GM12878 (cell line): ENCODE data around the gene CAMK2G. TPM values are rescaled to one million over a fixed set of nuclear protein-coding genes. Genes with fewer than 3 reads are reported as not detected.

Experiments
- ATAC-seq: fragments of 200-7000 bp; cut with Tn5 transposase; 3 replicates; pipeline ENCODE4 v1.9.1; 2020; ENCODE audit warnings: mild to moderate bottlenecking, moderate library complexity
- BruUV-seq: library from RNA; stranded (reverse); fragments of 400-500 nt; replicated peaks from 2 replicates; lab custom pipeline; 2021; lab: Mats Ljungman, UMichigan
- CTCF ChIA-PET: fragments of 300-600 bp; sonication (Branson Sonifier 250); formaldehyde crosslinking; extraction: SDS; loops from one replicate; lab custom pipeline; 2021; ENCODE audit warnings: inconsistent platforms; lab: Yijun Ruan, JAX
- POLR2A ChIA-PET: fragments of 350-600 bp; formaldehyde crosslinking; extraction: SDS; loops from one replicate; lab custom pipeline; 2021; ENCODE audit warnings: inconsistent platforms; lab: Charles Lee
- RAD21 ChIA-PET: fragments of 300-600 bp; sonication (Branson Sonifier 250); formaldehyde crosslinking; loops from one replicate; lab custom pipeline; 2023; ENCODE audit warnings: antibody characterized with exemption; ENCODE audit not compliant: unreplicated experiment; lab: Charles Lee
- SMC1A ChIA-PET: fragments of 300-600 bp; sonication (Branson Sonifier 250); formaldehyde crosslinking; loops from one replicate; lab custom pipeline; 2023; ENCODE audit not compliant: unreplicated experiment, uncharacterized antibody; lab: Charles Lee
- DNase-seq: peaks from one replicate; pipeline ENCODE4 v3.0.0-alpha.2; 2011; ENCODE audit warnings: low read depth, low spot score
- FAIRE-seq: peaks from 3 replicates; lab custom pipeline; 2011; peaks lifted over from hg19 to GRCh38; lab: Jason Lieb, UNC
- H2AFZ ChIP-seq: 2 replicates; pipeline ENCODE4 v1.6.0; 2011; ENCODE audit warnings: low read depth, low read length, control low read depth; ENCODE audit not compliant: control insufficient read depth
- H3K27ac ChIP-seq: 2 replicates; pipeline ENCODE4 v1.5.1; 2011; ENCODE audit warnings: control low read depth; ENCODE audit not compliant: control insufficient read depth, insufficient read depth
- H3K27me3 ChIP-seq, 2 experiments: replicated peaks in 1 of 2; 2 replicates each; pipeline versions ENCODE4 v1.6.0 to v1.6.1; 2011; ENCODE audit warnings: low read length in 1 of 2; ENCODE audit not compliant: control insufficient read depth in 2 of 2, insufficient read depth in 2 of 2
- H3K36me3 ChIP-seq, 2 experiments: 2 replicates each; pipeline ENCODE4 v1.5.1; 2011; ENCODE audit warnings: low read length in 1 of 2; ENCODE audit not compliant: control insufficient read depth in 2 of 2, insufficient read depth in 2 of 2
- H3K4me1 ChIP-seq: 2 replicates; pipeline ENCODE4 v1.6.1; 2011; ENCODE audit warnings: mild to moderate bottlenecking, low read length, moderate library complexity, mixed read lengths; ENCODE audit not compliant: control insufficient read depth, insufficient read depth
- H3K4me2 ChIP-seq: 2 replicates; pipeline ENCODE4 v1.6.0; 2011; ENCODE audit warnings: control low read depth; ENCODE audit not compliant: control insufficient read depth, insufficient read depth
- H3K4me3 ChIP-seq: fragments of 200-600 bp; sonication (generic); 2 replicates; pipeline ENCODE4 v1.5.1; 2016
- H3K79me2 ChIP-seq: 2 replicates; pipeline ENCODE4 v1.6.0; 2011; ENCODE audit warnings: low read length; ENCODE audit not compliant: control insufficient read depth, insufficient read depth
- H3K9ac ChIP-seq: 2 replicates; pipeline ENCODE4 v1.8.0; 2011; ENCODE audit warnings: low read length, control low read depth, mixed read lengths; ENCODE audit not compliant: control insufficient read depth, insufficient read depth
- H3K9me3 ChIP-seq: replicated peaks from 3 replicates; pipeline ENCODE4 v1.5.1; 2011; ENCODE audit warnings: mild to moderate bottlenecking, low read length; ENCODE audit not compliant: control insufficient read depth, insufficient read depth
- H4K20me1 ChIP-seq: 2 replicates; pipeline ENCODE4 v1.6.0; 2011; ENCODE audit not compliant: control insufficient read depth, insufficient read depth
- CHD1 ChIP-seq: IDR thresholded peaks from 2 replicates; pipeline ENCODE4 v1.6.1; 2012; ENCODE audit warnings: low read depth, low read length, improper control_type of control experiment
- HDGF ChIP-seq: fragments of 450-650 bp; IDR thresholded peaks from 2 replicates; pipeline ENCODE4 v1.6.1; 2016; ENCODE audit warnings: antibody characterized with exemption
- RAD21 ChIP-seq: IDR thresholded peaks from 2 replicates; pipeline ENCODE4 v1.6.1; 2011; ENCODE audit warnings: mild to moderate bottlenecking, low read depth, low read length, moderate library complexity; ENCODE audit not compliant: insufficient read depth
- SREBF1 ChIP-seq: IDR thresholded peaks from 2 replicates; pipeline ENCODE4 v1.6.1; 2012; ENCODE audit warnings: mild to moderate bottlenecking, low read length
- TARDBP ChIP-seq: IDR thresholded peaks from 2 replicates; pipeline ENCODE4 v1.6.1; 2016; ENCODE audit warnings: borderline replicate concordance
- TCF3 ChIP-seq: IDR thresholded peaks from 2 replicates; pipeline ENCODE4 v1.6.1; 2012; ENCODE audit warnings: low read depth, mild to moderate bottlenecking, low read length, borderline replicate concordance; ENCODE audit not compliant: insufficient read depth
- ZNF217 ChIP-seq: fragments of 450-650 bp; IDR thresholded peaks from 2 replicates; pipeline ENCODE4 v1.6.1; 2017; ENCODE audit warnings: antibody characterized with exemption, mild to moderate bottlenecking
- WGBS: methylation state at CpG from one replicate; pipeline ENCODE4 v1.1.6; 2016; ENCODE audit warnings: low lambda C conversion rate; ENCODE audit not compliant: insufficient replicate concordance, insufficient coverage; ENCODE audit errors: missing lambda C conversion rate; 5-methylcytosine and 5-hydroxymethylcytosine counted together
- in situ Hi-C: fragments of 300-500 bp; cut with MboI; formaldehyde crosslinking; loops from 9 replicates; pipeline ENCODE4 v1.14.3; 2018; ENCODE audit warnings: mixed read lengths
- intact Hi-C: fragments of 100-400 bp; cut with micrococcal nuclease; formaldehyde crosslinking; loops from one replicate; pipeline ENCODE4 v1.14.2; 2022; ENCODE audit not compliant: unreplicated experiment
- polyA plus RNA-seq, 11 experiments: library from polyadenylated mRNA; depleted of rRNA in 4 of 11; unstranded in 6 of 11; stranded (reverse) in 5 of 11; fragments of >200 nt; fragmentation: Nextera tagmentation in 4 of 11; fragmentation: Illumina TruSeq in 1 of 11; extraction: Ambion mirVana in 4 of 11; extraction: Trizol in 1 of 11; gene quantifications; 1 replicate in 1 of 11; 2 replicates in 10 of 11; pipeline versions ENCODE4 v1.2.1 to v1.2.3, GENCODE V29; 2011 to 2016; ENCODE audit warnings: inconsistent platforms in 2 of 11, missing spikeins in 2 of 11, low read depth in 1 of 11
- total RNA-seq, 4 experiments: library from RNA; depleted of rRNA in 3 of 4; stranded (reverse); fragments of >200 nt in 3 of 4; fragmentation: Illumina TruSeq in 1 of 4; extraction: Trizol in 1 of 4; gene quantifications; 2 replicates each; pipeline versions ENCODE4 v1.2.1 to v1.2.3, GENCODE V29; 2013 to 2021
- TF ChIP-seq, protein P1 (sequence below): fragments of 450-650 bp; formaldehyde crosslinking; IDR thresholded peaks from 2 replicates; pipeline ENCODE4 v1.5.0; 2022; ENCODE audit warnings: mild to moderate bottlenecking, missing genetic modification characterization

The CAMK2G gene
- total and polyA plus RNA-seq, 10 of the 15 experiments (the other 5 are each of a cell fraction or from before 2014, with no cell fraction given), result 5.5 to 24.3 (median 16.9) TPM

DNA sequence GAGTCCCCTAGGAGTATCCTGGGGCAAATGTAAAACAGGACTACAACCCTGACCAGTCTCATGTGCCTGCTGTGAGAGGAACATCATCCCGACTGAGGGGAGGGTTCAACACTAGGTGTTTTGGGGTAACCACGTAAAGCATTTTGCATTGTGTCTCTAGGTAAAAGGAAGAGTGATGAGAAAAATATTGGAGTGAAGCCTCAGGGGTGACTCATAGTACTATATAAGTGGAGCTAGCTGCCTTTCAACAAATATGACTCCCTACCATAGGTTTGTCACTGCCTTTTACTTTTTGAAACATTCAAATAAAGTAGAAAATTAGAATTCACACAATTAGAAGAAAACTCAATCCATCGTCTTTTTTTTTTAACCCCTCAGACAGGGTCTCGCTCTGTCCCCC lies 2.6 kb upstream of the CAMK2G start:
- no peak overlapping the region for H3K4me3 ChIP-seq
- no TSS peak for BruUV-seq
- no peak overlapping the region for H2AFZ ChIP-seq
- H3K79me2 ChIP-seq, result peaks cover 6% of the 10 kb centered on the region
- H3K9ac ChIP-seq, result no peak overlapping the region
- WGBS, result 87% methylated on average over 4 of the region's 4 CpGs
- no peak overlapping the region for H3K27ac ChIP-seq
- FAIRE-seq, result no peak
- DNase-seq, result no peak
- peaks cover 17% of the 10 kb centered on the region for H3K4me1 ChIP-seq
- POLR2A ChIA-PET, result interaction anchor here (0.6 to 3.3 kb wide), 2 partner anchors 11 to 23 kb away, joined by 9 to 17 read pairs; no protein-coding TSS in a partner anchor
- CTCF ChIA-PET, result interaction anchor here (0.6 to 19.8 kb wide), 5 partner anchors 10 to 381 kb away, joined by 4 to 930 read pairs (median 27); partner anchors contain the start of gene PPP3CB
- H3K4me2 ChIP-seq, result no peak overlapping the region
- SMC1A ChIA-PET, result interaction anchor here (3.6 to 27.4 kb wide), 4 partner anchors 13 to 103 kb away, joined by 23 to 1048 read pairs (median 164); no protein-coding TSS in a partner anchor
- H3K9me3 ChIP-seq, result no peaks in the 10 kb centered on the region
- RAD21 ChIA-PET, result interaction anchor here (0.6 to 21.4 kb wide), 5 partner anchors 15 to 105 kb away, joined by 3 to 616 read pairs (median 149); a partner anchor contains a TSS
- ATAC-seq, result no peak
- H3K36me3 ChIP-seq, result no peaks in the 10 kb centered on the region
- no peak for TF ChIP-seq TCF3
- in situ Hi-C loops (loop anchor here (25.0 kb wide), 1 partner anchor 210 kb away; no protein-coding TSS in a partner anchor), intact Hi-C loops (loop anchor here (5.0 kb wide), 1 partner anchor 350 kb away; no protein-coding TSS in a partner anchor)
- H3K27me3 ChIP-seq, result no peaks in the 10 kb centered on the region
- H4K20me1 ChIP-seq, result no peaks in the 10 kb centered on the region

DNA sequence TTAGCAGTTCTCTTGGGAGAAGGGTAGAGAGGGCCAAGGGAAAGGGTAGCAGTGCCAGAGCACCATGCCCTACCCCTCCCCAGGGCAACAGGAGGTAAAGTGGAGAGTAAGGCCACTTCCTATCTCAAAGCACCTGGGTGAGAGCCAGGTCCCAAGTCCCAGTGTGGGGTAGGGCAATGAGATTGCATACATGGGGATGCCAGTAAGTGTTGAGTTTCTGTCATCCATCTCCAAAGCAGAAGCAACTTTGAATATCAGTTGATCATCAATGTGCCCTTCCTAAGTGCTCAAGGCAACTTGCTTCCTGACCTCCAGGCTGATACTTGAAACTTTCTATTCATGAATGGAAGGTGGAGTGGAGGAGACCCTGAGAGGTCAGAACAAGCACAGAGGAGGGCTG lies 2.2 kb upstream of the CAMK2G start:
- ChIA-PET SMC1A (interaction anchor here (1.2 to 27.4 kb wide), 5 partner anchors 15 to 180 kb away, joined by 3 to 1048 read pairs (median 23); no protein-coding TSS in a partner anchor), RAD21 (interaction anchor here (0.6 to 21.4 kb wide), 5 partner anchors 15 to 271 kb away, joined by 3 to 616 read pairs (median 149); a partner anchor contains a TSS), POLR2A (interaction anchor here (0.6 to 3.3 kb wide), 2 partner anchors 11 to 23 kb away, joined by 9 to 17 read pairs; no protein-coding TSS in a partner anchor), CTCF (interaction anchor here (0.6 to 19.8 kb wide), 5 partner anchors 16 to 381 kb away, joined by 3 to 930 read pairs (median 27); partner anchors contain the start of gene PPP3CB)
- H3K36me3 ChIP-seq, result no peaks in the 10 kb centered on the region
- H4K20me1 ChIP-seq, result no peaks in the 10 kb centered on the region
- no peaks in the 10 kb centered on the region for H3K27me3 ChIP-seq
- no peak overlapping the region for H2AFZ ChIP-seq
- peaks cover 6% of the 10 kb centered on the region for H3K79me2 ChIP-seq
- no peak overlapping the region for H3K27ac ChIP-seq
- FAIRE-seq (no peak), ATAC-seq (no peak), DNase-seq (no peak)
- in situ Hi-C loops (loop anchor here (25.0 kb wide), 1 partner anchor 211 kb away; no protein-coding TSS in a partner anchor), intact Hi-C loops (loop anchor here (5.0 kb wide), 1 partner anchor 349 kb away; no protein-coding TSS in a partner anchor)
- peak overlapping the region; percentile 3; the same call in 1 of the 2 replicates for H3K4me2 ChIP-seq
- H3K9me3 ChIP-seq, result no peaks in the 10 kb centered on the region
- no TSS peak for BruUV-seq
- no peak overlapping the region for H3K4me3 ChIP-seq
- H3K4me1 ChIP-seq, result peaks cover 17% of the 10 kb centered on the region
- H3K9ac ChIP-seq, result no peak overlapping the region
- TF ChIP-seq, protein P1, sequence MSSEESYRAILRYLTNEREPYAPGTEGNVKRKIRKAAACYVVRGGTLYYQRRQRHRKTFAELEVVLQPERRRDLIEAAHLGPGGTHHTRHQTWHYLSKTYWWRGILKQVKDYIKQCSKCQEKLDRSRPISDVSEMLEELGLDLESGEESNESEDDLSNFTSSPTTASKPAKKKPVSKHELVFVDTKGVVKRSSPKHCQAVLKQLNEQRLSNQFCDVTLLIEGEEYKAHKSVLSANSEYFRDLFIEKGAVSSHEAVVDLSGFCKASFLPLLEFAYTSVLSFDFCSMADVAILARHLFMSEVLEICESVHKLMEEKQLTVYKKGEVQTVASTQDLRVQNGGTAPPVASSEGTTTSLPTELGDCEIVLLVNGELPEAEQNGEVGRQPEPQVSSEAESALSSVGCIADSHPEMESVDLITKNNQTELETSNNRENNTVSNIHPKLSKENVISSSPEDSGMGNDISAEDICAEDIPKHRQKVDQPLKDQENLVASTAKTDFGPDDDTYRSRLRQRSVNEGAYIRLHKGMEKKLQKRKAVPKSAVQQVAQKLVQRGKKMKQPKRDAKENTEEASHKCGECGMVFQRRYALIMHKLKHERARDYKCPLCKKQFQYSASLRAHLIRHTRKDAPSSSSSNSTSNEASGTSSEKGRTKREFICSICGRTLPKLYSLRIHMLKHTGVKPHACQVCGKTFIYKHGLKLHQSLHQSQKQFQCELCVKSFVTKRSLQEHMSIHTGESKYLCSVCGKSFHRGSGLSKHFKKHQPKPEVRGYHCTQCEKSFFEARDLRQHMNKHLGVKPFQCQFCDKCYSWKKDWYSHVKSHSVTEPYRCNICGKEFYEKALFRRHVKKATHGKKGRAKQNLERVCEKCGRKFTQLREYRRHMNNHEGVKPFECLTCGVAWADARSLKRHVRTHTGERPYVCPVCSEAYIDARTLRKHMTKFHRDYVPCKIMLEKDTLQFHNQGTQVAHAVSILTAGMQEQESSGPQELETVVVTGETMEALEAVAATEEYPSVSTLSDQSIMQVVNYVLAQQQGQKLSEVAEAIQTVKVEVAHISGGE (CRISPR knock-in tag), result no peak
- TF ChIP-seq HDGF (no peak), SREBF1 (no peak), CHD1 (no peak), ZNF217 (no peak), TCF3 (no peak), RAD21 (no peak), TARDBP (no peak)
